Type B pancreatic cell (in vitro differentiated cells): ENCODE data around the gene OIP5. TPM values are rescaled to one million over a fixed set of nuclear protein-coding genes. Genes with fewer than 3 reads are reported as not detected.
"Not testable (repeated sequence)": the region's sequence is repeated elsewhere in the genome, so short reads cannot be mapped to it uniquely, and the experiment has no call there.

ENCODE experiments used
- DNase-seq: peaks from one replicate; pipeline ENCODE4 v3.0.0; 2021; ENCODE audit warnings: mixed read lengths; ENCODE audit not compliant: unreplicated experiment; ENCODE audit errors: extremely low spot score
- H3K27ac Mint-ChIP-seq: 2 replicates; pipeline ENCODE4 v1.8.0; 2021; ENCODE audit warnings: mild to moderate bottlenecking, mixed read lengths
- H3K27me3 Mint-ChIP-seq: 2 replicates; pipeline ENCODE4 v1.8.0; 2021; ENCODE audit warnings: mixed read lengths
- H3K36me3 Mint-ChIP-seq: 2 replicates; pipeline ENCODE4 v1.8.0; 2021; ENCODE audit warnings: mixed read lengths
- H3K4me1 Mint-ChIP-seq: one replicate; pipeline ENCODE4 v1.8.0; 2021; ENCODE audit warnings: mixed read lengths; ENCODE audit not compliant: unreplicated experiment
- H3K4me3 Mint-ChIP-seq: 2 replicates; pipeline ENCODE4 v1.8.0; 2021; ENCODE audit warnings: mild to moderate bottlenecking, mixed read lengths
- H3K9me3 Mint-ChIP-seq: 2 replicates; pipeline ENCODE4 v1.8.0; 2021; ENCODE audit warnings: mixed read lengths
- CTCF ChIP-seq: fragments of 200-600 bp; sonication (generic); conservative IDR thresholded peaks from 2 replicates; pipeline ENCODE4 v1.5.0; 2021; ENCODE audit warnings: antibody characterized with exemption, mild to moderate bottlenecking
- total RNA-seq: library from RNA; stranded (reverse); gene quantifications from 2 replicates; pipeline ENCODE4 v1.2.1, GENCODE V29; 2021; ENCODE audit warnings: low replicate concordance

OIP5 gene
- total RNA-seq, 1 donor from 2014 or later: 15.8 TPM

DNA sequence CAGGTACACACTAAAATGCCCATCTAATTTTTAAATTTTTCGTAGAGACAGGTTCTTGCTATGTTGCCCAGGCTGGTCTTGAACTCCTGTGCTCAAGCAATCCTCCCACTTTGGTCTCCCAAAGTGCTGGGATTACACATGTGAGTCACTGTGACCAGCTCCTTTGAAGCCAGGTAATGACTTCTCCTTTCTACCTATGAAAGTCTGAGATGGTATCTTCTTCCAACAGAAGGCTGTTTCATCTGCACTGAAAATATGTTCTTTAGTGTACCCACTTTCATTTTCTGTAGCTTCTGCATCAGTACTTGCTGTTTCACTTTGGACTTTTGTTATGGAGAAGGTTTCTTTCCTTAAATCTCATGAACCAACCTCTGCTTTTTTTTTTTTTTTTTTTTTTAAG lies 8.8 kb downstream of the OIP5 start:
- no peak overlapping the region for H3K27ac Mint-ChIP-seq
- no peak overlapping the region for H3K4me3 Mint-ChIP-seq
- no peaks in the 10 kb centered on the region for H3K4me1 Mint-ChIP-seq
- DNase-seq: no peak
- peaks cover 18% of the 10 kb centered on the region for H3K36me3 Mint-ChIP-seq
- TF ChIP-seq CTCF: no peak
- H3K9me3 Mint-ChIP-seq: no peaks in the 10 kb centered on the region
- H3K27me3 Mint-ChIP-seq: no peaks in the 10 kb centered on the region

DNA sequence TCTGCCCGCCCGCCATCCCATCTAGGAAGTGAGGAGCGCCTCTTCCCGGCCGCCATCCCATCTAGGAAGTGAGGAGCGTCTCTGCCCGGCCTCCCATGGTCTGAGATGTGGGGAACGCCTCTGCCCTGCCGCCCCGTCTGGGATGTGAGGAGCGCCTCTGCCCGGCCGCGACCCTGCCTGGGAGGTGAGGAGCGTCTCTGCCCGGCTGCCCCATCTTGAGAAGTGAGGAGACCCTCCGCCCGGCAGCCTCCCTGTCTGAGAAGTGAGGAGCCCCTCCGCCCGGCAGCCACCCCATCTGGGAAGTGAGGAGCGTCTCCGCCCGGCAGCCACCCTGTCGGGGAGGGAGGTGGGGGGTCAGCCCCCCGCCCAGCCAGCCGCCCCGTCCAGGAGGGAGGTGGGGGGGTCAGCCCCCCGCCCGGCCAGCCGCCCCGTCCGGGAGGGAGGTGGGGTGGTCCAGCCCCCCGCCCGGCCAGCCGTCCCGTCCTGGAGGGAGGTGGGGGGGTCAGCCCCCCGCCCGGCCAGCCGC lies 11.5 kb downstream of the OIP5 start:
- H3K27me3 Mint-ChIP-seq, H3K4me1 Mint-ChIP-seq, DNase-seq, H3K9me3 Mint-ChIP-seq, H3K27ac Mint-ChIP-seq, H3K4me3 Mint-ChIP-seq: not testable (repeated sequence)
- peaks cover 13% of the 10 kb centered on the region for H3K36me3 Mint-ChIP-seq

DNA sequence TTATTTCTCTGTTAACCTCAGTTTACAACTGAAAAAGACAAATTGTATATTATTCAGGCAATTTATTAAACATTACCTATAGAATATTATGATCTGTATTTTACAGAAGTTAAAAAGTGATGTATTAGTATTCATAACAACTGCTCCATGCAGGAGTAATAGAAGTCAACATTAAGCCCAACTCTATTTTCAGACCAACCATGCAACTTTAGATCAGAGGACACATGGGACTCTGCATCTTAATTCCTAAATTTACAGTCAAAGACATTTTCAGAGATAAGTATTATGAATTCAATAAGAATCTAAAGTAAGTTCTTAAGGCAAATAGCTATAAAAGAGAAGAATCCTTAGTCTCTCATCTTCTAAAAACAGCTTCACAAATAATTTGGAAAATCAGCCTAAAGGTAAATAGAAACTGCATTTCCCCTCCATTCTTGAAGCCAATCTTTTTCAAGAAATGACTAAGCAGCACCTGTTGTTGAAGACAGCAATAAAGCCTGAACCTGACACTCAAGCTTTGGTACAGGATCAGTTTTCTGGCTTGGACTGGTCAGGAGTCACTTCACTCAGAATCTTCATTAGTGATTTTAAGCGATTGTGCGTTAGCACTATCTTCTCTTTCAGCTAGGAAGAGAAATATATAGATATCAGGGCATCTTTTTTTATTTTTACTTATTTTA lies 23.0 kb downstream of the OIP5 start:
- Mint-ChIP-seq H3K27ac (no peak overlapping the region), H3K27me3 (no peaks in the 10 kb centered on the region), H3K4me1 (no peaks in the 10 kb centered on the region), H3K4me3 (no peak overlapping the region), H3K36me3 (peaks cover 5% of the 10 kb centered on the region), H3K9me3 (no peaks in the 10 kb centered on the region)
- TF ChIP-seq CTCF: no peak
- DNase-seq: no peak

- TF ChIP-seq CTCF: no peak
- no peak for DNase-seq
- Mint-ChIP-seq H3K36me3 (peaks cover under 1% of the 10 kb centered on the region), H3K9me3 (no peaks in the 10 kb centered on the region), H3K27ac (no peak overlapping the region), H3K27me3 (no peaks in the 10 kb centered on the region), H3K4me1 (no peaks in the 10 kb centered on the region), H3K4me3 (no peak overlapping the region)
These were observed 24.7 kb downstream of the OIP5 start for GRCh38 chr15:41307679-41308078.

GRCh38 chr15:41304149-41304770 lies 28.1 kb downstream of the OIP5 start:
- no peaks in the 10 kb centered on the region for H3K4me1 Mint-ChIP-seq

More at GRCh38 chr15:41304149-41304770, 28.1 kb downstream of the OIP5 start:
- no peak for DNase-seq
- TF ChIP-seq CTCF: no peak
- Mint-ChIP-seq H3K36me3 (peaks cover 10% of the 10 kb centered on the region), H3K27me3 (no peaks in the 10 kb centered on the region), H3K27ac (no peak overlapping the region), H3K4me3 (no peak overlapping the region), H3K9me3 (no peaks in the 10 kb centered on the region)
